Adipose tissue (tissue), 3 donors: ENCODE data around the gene QSER1. TPM values are rescaled to one million over a fixed set of nuclear protein-coding genes. Genes with fewer than 3 reads are reported as not detected.
"Not testable (repeated sequence)": the region's sequence is repeated elsewhere in the genome, so short reads cannot be mapped to it uniquely, and the experiment has no call there.

ENCODE experiments used
- H3K27ac ChIP-seq: one replicate; pipeline ENCODE4 v1.5.1; 2013; ENCODE audit warnings: low read depth, low read length
- WGBS, 3 donors: extraction: QIAGEN DNeasy Blood & Tissue Kit; methylation state at CpG; one replicate each; pipeline ENCODE4 v1.1.7; 2013; 5-methylcytosine and 5-hydroxymethylcytosine counted together
- polyA plus RNA-seq, 3 donors: library from polyadenylated mRNA; stranded (reverse); fragments of 200-250 nt; gene quantifications; one replicate each; pipeline ENCODE4 v1.2.3, GENCODE V29; 2013
- donor health status: healthy with polysubstance abuse.
- donor health status: Bipolar disorder and iron deficiency.
- donor health status: healthy.

QSER1 gene
- polyA plus RNA-seq, 3 donors: 3.7 to 6.6 (median 3.7) TPM

DNA sequence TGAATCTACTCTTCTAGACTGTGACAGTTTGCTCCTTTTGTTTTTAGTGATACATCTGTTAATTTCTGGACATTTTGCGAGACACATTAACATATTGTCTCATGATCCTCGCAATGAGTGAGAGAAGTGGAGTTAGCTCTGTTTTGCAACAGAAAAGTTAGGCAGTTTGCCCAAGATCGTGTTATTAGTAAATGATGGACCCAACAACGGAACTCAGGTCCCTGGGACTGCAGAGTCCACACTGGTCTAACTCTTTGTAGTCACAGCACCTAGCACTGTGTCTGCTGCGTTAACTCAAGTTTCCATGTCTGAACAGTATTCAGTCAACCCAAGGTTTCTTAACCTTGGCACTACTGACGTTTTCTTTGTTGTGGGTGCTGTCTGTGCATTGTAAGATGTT, 126.2 kb downstream of the QSER1 start:
- H3K27ac ChIP-seq: no peak overlapping the region
- 81 to 86% (median 85%) methylated on average over 6 of the region's 6 CpGs for WGBS, 3 donors

GRCh38 chr11:33021501-33021900, 128.9 kb downstream of the QSER1 start:
- no peak overlapping the region for H3K27ac ChIP-seq
- 71 to 95% (median 94%) methylated on average over 1 of the region's 1 CpG for WGBS, 3 donors

- WGBS, 3 donors: 51 to 92% (median 86%) methylated on average over 1 of the region's 1 CpG
- H3K27ac ChIP-seq: no peak overlapping the region
Observed at GRCh38 chr11:33021937-33022336, 129.3 kb downstream of the QSER1 start.

DNA sequence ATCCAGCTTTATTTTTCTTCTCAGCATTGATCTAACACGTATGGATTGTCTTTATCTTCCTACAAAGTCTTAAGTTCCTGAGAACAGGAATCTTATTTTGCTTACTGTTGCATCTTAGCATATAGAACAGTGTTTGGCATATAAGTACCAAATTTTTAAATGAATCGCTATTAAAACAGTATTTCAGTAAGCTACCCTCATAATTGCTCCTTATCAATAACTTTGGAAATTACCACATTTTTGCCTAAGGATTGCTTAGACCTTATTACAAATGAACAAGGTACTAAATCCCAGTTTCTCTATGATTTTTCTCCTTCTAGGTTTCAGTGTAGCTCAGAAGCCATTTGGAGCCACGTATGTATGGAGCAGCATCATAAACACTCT, 132.7 kb downstream of the QSER1 start:
- H3K27ac ChIP-seq: no peak overlapping the region
- 78 to 91% (median 89%) methylated on average over 3 of the region's 3 CpGs for WGBS, 3 donors

DNA sequence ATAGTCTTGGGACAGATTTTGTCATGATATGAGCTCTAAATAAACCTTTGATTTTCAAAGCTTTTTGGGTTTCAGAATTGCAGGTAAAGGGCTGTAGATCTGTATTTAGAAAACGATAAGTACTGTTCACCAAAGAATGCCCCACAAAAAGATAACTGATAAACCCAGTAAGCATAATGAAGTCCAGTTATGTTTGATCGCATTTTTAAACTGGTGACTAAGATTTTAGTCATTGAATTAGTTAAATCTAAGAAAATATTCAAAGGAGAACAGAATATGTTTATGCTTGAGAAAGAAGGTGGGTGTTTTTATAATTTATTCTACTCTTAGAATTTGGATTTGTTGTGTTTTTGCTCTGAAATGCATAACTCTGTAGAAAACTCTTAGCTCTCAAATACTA, 134.6 kb downstream of the QSER1 start:
- H3K27ac ChIP-seq: no peak overlapping the region
- WGBS, 3 donors: 77 to 86% (median 84%) methylated on average over 2 of the region's 2 CpGs

- WGBS, 3 donors: 50 to 75% (median 72%) methylated on average over 4 of the region's 4 CpGs
- no peak overlapping the region for H3K27ac ChIP-seq
Observed at GRCh38 chr11:33027846-33028536, 135.4 kb downstream of the QSER1 start.

DNA sequence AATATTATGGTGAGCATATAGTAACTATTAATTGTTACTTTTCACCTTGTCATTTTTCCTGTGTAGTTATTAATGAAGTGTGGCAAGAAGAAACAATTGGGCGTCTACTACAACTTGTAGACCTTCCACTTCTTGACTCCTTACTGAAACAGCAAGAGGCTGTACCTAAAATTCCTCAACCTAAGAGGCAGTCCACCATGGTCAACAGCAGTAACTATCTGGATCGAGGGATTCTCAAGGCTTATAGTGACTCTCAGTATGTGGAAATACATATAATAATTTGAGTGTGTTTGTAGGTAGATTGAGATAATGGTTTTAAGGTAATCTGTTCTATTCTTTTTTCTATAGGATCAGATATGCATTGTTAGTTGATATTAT, 135.9 kb downstream of the QSER1 start:
- WGBS, 3 donors: 79 to 88% (median 88%) methylated on average over 2 of the region's 2 CpGs
- H3K27ac ChIP-seq: no peak overlapping the region

DNA sequence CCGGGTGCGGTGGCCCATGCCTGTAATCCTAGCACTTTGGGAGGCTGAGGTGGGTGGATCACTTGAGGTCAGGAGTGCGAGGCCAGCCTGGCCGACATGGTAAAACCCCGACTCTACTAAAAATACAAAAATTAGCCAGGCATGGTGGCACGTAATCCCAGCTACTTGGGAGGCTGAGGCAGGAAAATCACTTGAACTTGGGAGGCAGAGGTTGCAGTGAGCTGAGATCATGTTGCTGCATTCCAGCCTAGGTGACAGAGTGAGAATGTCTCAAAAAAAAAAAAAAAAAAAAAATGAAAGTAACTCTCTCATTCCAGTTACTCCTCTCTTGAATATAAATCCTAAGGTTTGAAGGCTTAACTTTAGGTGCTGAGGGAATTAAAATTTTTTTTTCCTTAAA, 136.6 kb downstream of the QSER1 start:
- not testable (repeated sequence) for H3K27ac ChIP-seq
- 92 to 96% (median 95%) methylated on average over 5 to 6 of the region's 6 CpGs for WGBS, 3 donors

Other genes starting within 250 kb of the QSER1 start
- under 1 TPM in 1 of 3 donors, not detected in 2; 0.11 TPM for gene CCDC73, start 98.1 kb upstream of the QSER1 start, polyA plus RNA-seq
- 1 to 10 TPM in 2 of 3 donors, under 1 TPM in 1; 0.54 to 2.0 (median 1.8) TPM for gene PRRG4, start 62.9 kb upstream of the QSER1 start, polyA plus RNA-seq
- 1 to 10 TPM in 2 of 3 donors, under 1 TPM in 1; 0.48 to 2.2 (median 1.6) TPM for gene DEPDC7, start 123.1 kb downstream of the QSER1 start, polyA plus RNA-seq
- gene TCP11L1, start 146.8 kb downstream of the QSER1 start, polyA plus RNA-seq: 1 to 10 TPM; 4.3 to 8.1 (median 5.3) TPM